GM12878 (cell line): Measurements from ENCODE around the gene CTNNA3. TPM values are rescaled to one million over a fixed set of nuclear protein-coding genes. Genes with fewer than 3 reads are reported as not detected.

Experiments used
- ATAC-seq: fragments of 200-7000 bp; cut with Tn5 transposase; 3 replicates; pipeline ENCODE4 v1.9.1; 2020; ENCODE audit warnings: mild to moderate bottlenecking, moderate library complexity
- BruUV-seq: library from RNA; stranded (reverse); fragments of 400-500 nt; replicated peaks from 2 replicates; lab custom pipeline; 2021; lab: Mats Ljungman, UMichigan
- CTCF ChIA-PET: fragments of 300-600 bp; sonication (Branson Sonifier 250); formaldehyde crosslinking; extraction: SDS; loops from one replicate; lab custom pipeline; 2021; ENCODE audit warnings: inconsistent platforms; lab: Yijun Ruan, JAX
- POLR2A ChIA-PET: fragments of 350-600 bp; formaldehyde crosslinking; extraction: SDS; loops from one replicate; lab custom pipeline; 2021; ENCODE audit warnings: inconsistent platforms; lab: Charles Lee
- RAD21 ChIA-PET: fragments of 300-600 bp; sonication (Branson Sonifier 250); formaldehyde crosslinking; loops from one replicate; lab custom pipeline; 2023; ENCODE audit warnings: antibody characterized with exemption; ENCODE audit not compliant: unreplicated experiment; lab: Charles Lee
- SMC1A ChIA-PET: fragments of 300-600 bp; sonication (Branson Sonifier 250); formaldehyde crosslinking; loops from one replicate; lab custom pipeline; 2023; ENCODE audit not compliant: unreplicated experiment, uncharacterized antibody; lab: Charles Lee
- DNase-seq: peaks from one replicate; pipeline ENCODE4 v3.0.0-alpha.2; 2011; ENCODE audit warnings: low read depth, low spot score
- FAIRE-seq: peaks from 3 replicates; lab custom pipeline; 2011; peaks lifted over from hg19 to GRCh38; lab: Jason Lieb, UNC
- H2AFZ ChIP-seq: 2 replicates; pipeline ENCODE4 v1.6.0; 2011; ENCODE audit warnings: low read depth, low read length, control low read depth; ENCODE audit not compliant: control insufficient read depth
- H3K27ac ChIP-seq: 2 replicates; pipeline ENCODE4 v1.5.1; 2011; ENCODE audit warnings: control low read depth; ENCODE audit not compliant: control insufficient read depth, insufficient read depth
- H3K27me3 ChIP-seq, 2 experiments: replicated peaks in 1 of 2; 2 replicates each; pipeline versions ENCODE4 v1.6.0 to v1.6.1; 2011; ENCODE audit warnings: low read length in 1 of 2; ENCODE audit not compliant: control insufficient read depth in 2 of 2, insufficient read depth in 2 of 2
- H3K36me3 ChIP-seq, 2 experiments: 2 replicates each; pipeline ENCODE4 v1.5.1; 2011; ENCODE audit warnings: low read length in 1 of 2; ENCODE audit not compliant: control insufficient read depth in 2 of 2, insufficient read depth in 2 of 2
- H3K4me1 ChIP-seq: 2 replicates; pipeline ENCODE4 v1.6.1; 2011; ENCODE audit warnings: mild to moderate bottlenecking, low read length, moderate library complexity, mixed read lengths; ENCODE audit not compliant: control insufficient read depth, insufficient read depth
- H3K4me2 ChIP-seq: 2 replicates; pipeline ENCODE4 v1.6.0; 2011; ENCODE audit warnings: control low read depth; ENCODE audit not compliant: control insufficient read depth, insufficient read depth
- H3K4me3 ChIP-seq: fragments of 200-600 bp; sonication (generic); 2 replicates; pipeline ENCODE4 v1.5.1; 2016
- H3K79me2 ChIP-seq: 2 replicates; pipeline ENCODE4 v1.6.0; 2011; ENCODE audit warnings: low read length; ENCODE audit not compliant: control insufficient read depth, insufficient read depth
- H3K9ac ChIP-seq: 2 replicates; pipeline ENCODE4 v1.8.0; 2011; ENCODE audit warnings: low read length, control low read depth, mixed read lengths; ENCODE audit not compliant: control insufficient read depth, insufficient read depth
- H3K9me3 ChIP-seq: replicated peaks from 3 replicates; pipeline ENCODE4 v1.5.1; 2011; ENCODE audit warnings: mild to moderate bottlenecking, low read length; ENCODE audit not compliant: control insufficient read depth, insufficient read depth
- H4K20me1 ChIP-seq: 2 replicates; pipeline ENCODE4 v1.6.0; 2011; ENCODE audit not compliant: control insufficient read depth, insufficient read depth
- BACH1 ChIP-seq: fragments of 450-650 bp; IDR thresholded peaks from 2 replicates; pipeline ENCODE4 v1.6.1; 2017; ENCODE audit warnings: mild to moderate bottlenecking, borderline replicate concordance
- BRCA1 ChIP-seq: IDR thresholded peaks from 2 replicates; pipeline ENCODE4 v1.6.1; 2011; ENCODE audit warnings: low read depth, low read length, improper control_type of control experiment
- ETV6 ChIP-seq, 2 experiments: fragments of 450-650 bp in 1 of 2; IDR thresholded peaks in 1 of 2; conservative IDR thresholded peaks in 1 of 2; 2 replicates each; pipeline ENCODE4 v1.6.1; 2014; ENCODE audit warnings: antibody characterized with exemption in 1 of 2, borderline replicate concordance in 1 of 2, low read depth in 1 of 2, mild to moderate bottlenecking in 1 of 2, moderate library complexity in 1 of 2
- MTA3 ChIP-seq: IDR thresholded peaks from 2 replicates; pipeline ENCODE4 v1.6.1; 2012; ENCODE audit warnings: low read length, inconsistent platforms, borderline replicate concordance
- NBN ChIP-seq: fragments of 450-650 bp; IDR thresholded peaks from 2 replicates; pipeline ENCODE4 v1.6.1; 2016
- POLR2AphosphoS2 ChIP-seq: IDR thresholded peaks from 2 replicates; pipeline ENCODE4 v1.6.1; 2011; ENCODE audit warnings: low read depth, mild to moderate bottlenecking, low read length, improper control_type of control experiment, moderate library complexity
- RAD21 ChIP-seq: IDR thresholded peaks from 2 replicates; pipeline ENCODE4 v1.6.1; 2011; ENCODE audit warnings: mild to moderate bottlenecking, low read depth, low read length, moderate library complexity; ENCODE audit not compliant: insufficient read depth
- WGBS: methylation state at CpG from one replicate; pipeline ENCODE4 v1.1.6; 2016; ENCODE audit warnings: low lambda C conversion rate; ENCODE audit not compliant: insufficient replicate concordance, insufficient coverage; ENCODE audit errors: missing lambda C conversion rate; 5-methylcytosine and 5-hydroxymethylcytosine counted together
- in situ Hi-C: fragments of 300-500 bp; cut with MboI; formaldehyde crosslinking; loops from 9 replicates; pipeline ENCODE4 v1.14.3; 2018; ENCODE audit warnings: mixed read lengths
- intact Hi-C: fragments of 100-400 bp; cut with micrococcal nuclease; formaldehyde crosslinking; loops from one replicate; pipeline ENCODE4 v1.14.2; 2022; ENCODE audit not compliant: unreplicated experiment
- polyA plus RNA-seq, 11 experiments: library from polyadenylated mRNA; depleted of rRNA in 4 of 11; unstranded in 6 of 11; stranded (reverse) in 5 of 11; fragments of >200 nt; fragmentation: Nextera tagmentation in 4 of 11; fragmentation: Illumina TruSeq in 1 of 11; extraction: Ambion mirVana in 4 of 11; extraction: Trizol in 1 of 11; gene quantifications; 1 replicate in 1 of 11; 2 replicates in 10 of 11; pipeline versions ENCODE4 v1.2.1 to v1.2.3, GENCODE V29; 2011 to 2016; ENCODE audit warnings: inconsistent platforms in 2 of 11, missing spikeins in 2 of 11, low read depth in 1 of 11
- total RNA-seq, 4 experiments: library from RNA; depleted of rRNA in 3 of 4; stranded (reverse); fragments of >200 nt in 3 of 4; fragmentation: Illumina TruSeq in 1 of 4; extraction: Trizol in 1 of 4; gene quantifications; 2 replicates each; pipeline versions ENCODE4 v1.2.1 to v1.2.3, GENCODE V29; 2013 to 2021

Gene CTNNA3
- total and polyA plus RNA-seq, 10 of the 15 experiments (the other 5 are each of a cell fraction or from before 2014, with no cell fraction given), result under 0.01 to 4.5 (median 0.22) TPM; not detected in 2

GRCh38 chr10:66678521-66678920, 1017.5 kb downstream of the CTNNA3 start:
- intact Hi-C loops (no loop called here), in situ Hi-C loops (no loop called here)
- ChIA-PET SMC1A (no interaction called here), CTCF (no interaction called here), RAD21 (no interaction called here), POLR2A (no interaction called here)
- Histone ChIP-seq H3K79me2 (no peaks in the 10 kb centered on the region), H3K27me3 (no peaks in the 10 kb centered on the region), H3K9ac (no peak overlapping the region), H3K4me1 (no peaks in the 10 kb centered on the region), H4K20me1 (no peaks in the 10 kb centered on the region), H3K36me3 (no peaks in the 10 kb centered on the region), H2AFZ (no peak overlapping the region), H3K27ac (no peak overlapping the region), H3K4me3 (no peak overlapping the region), H3K9me3 (no peaks in the 10 kb centered on the region), H3K4me2 (no peak overlapping the region)
- ATAC-seq (no peak), FAIRE-seq (no peak), DNase-seq (no peak)
- BruUV-seq, result no TSS peak
- 7% methylated on average over 3 of the region's 3 CpGs for WGBS
- TF ChIP-seq MTA3 (no peak), RAD21 (no peak), POLR2AphosphoS2 (no peak), BACH1 (no peak), NBN (no peak), ETV6 (conservative IDR thresholded peaks at IDR 0.05 in 1 of 2, IDR thresholded peaks at IDR 0.05 in 1 of 2; ENCODE audit: borderline replicate concordance in 1 of 2, low read depth in 1 of 2) (no peak)

DNA sequence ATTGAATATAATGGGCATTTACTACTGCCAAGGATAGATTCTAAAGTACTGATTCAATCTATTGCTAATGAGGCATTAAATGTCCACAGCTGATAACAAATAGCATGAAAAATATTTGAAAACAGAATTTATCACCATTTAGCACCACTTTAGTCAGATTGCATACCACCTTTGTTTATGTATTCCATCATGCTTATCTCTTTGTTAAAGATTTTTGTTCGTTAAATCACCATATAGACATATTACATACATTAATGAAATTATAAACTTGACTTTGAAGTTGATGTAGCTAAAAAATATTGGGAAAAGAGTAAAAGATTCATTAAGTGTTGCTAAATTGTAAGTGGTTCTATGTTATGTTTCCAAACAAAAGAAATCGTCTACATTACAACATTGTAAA, 1022.9 kb downstream of the CTNNA3 start:
- POLR2A ChIA-PET, result no interaction called here

More for the DNA sequence above, 1022.9 kb downstream of the CTNNA3 start:
- ChIA-PET RAD21 (no interaction called here), CTCF (no interaction called here), SMC1A (interaction anchor here (0.9 kb wide), 1 partner anchor 13 kb away, joined by 3 read pairs; no protein-coding TSS in a partner anchor)
- no peaks in the 10 kb centered on the region for H4K20me1 ChIP-seq
- FAIRE-seq (no peak), DNase-seq (no peak), ATAC-seq (no peak)
- H2AFZ ChIP-seq, result no peak overlapping the region
- H3K9ac ChIP-seq, result no peak overlapping the region
- no TSS peak for BruUV-seq
- no peak for TF ChIP-seq BRCA1
- H3K4me3 ChIP-seq, result no peak overlapping the region
- in situ Hi-C loops, result no loop called here
- intact Hi-C loops, result no loop called here
- no peaks in the 10 kb centered on the region for H3K27me3 ChIP-seq
- H3K9me3 ChIP-seq, result no peaks in the 10 kb centered on the region
- no peaks in the 10 kb centered on the region for H3K79me2 ChIP-seq
- H3K27ac ChIP-seq, result no peak overlapping the region
- H3K4me2 ChIP-seq, result no peak overlapping the region
- no peaks in the 10 kb centered on the region for H3K4me1 ChIP-seq
- H3K36me3 ChIP-seq, result no peaks in the 10 kb centered on the region
- 20% methylated on average over 2 of the region's 2 CpGs for WGBS
